Subcutaneous adipose tissue (tissue), 4 donors: ENCODE data around the gene TBCK. TPM values are rescaled to one million over a fixed set of nuclear protein-coding genes. Genes with fewer than 3 reads are reported as not detected.

Source experiments
- CTCF ChIP-seq: fragments of 450-650 bp; IDR thresholded peaks from one replicate; pipeline ENCODE4 v1.5.1; 2016; ENCODE audit warnings: low read depth, mild to moderate bottlenecking, control low read depth, antibody characterized with exemption, moderate library complexity
- total RNA-seq, 4 donors: library from RNA; depleted of rRNA; stranded (reverse); fragments of >200 nt; gene quantifications; one replicate each; pipeline ENCODE4 v1.1.0, GENCODE V29; 2016

The TBCK gene
- total RNA-seq, 4 donors from 2014 or later = 32.2 to 59.2 (median 48.9) TPM

- TF ChIP-seq CTCF = no peak
These were observed 51.7 kb downstream of the TBCK start for GRCh38 chr4:106264331-106264728.

GRCh38 chr4:106263594-106264330, 52.2 kb downstream of the TBCK start:
- no peak for TF ChIP-seq CTCF

- TF ChIP-seq CTCF = no peak
These were observed 54.0 kb downstream of the TBCK start for GRCh38 chr4:106261980-106262379.

GRCh38 chr4:106258145-106259045, 57.6 kb downstream of the TBCK start:
- TF ChIP-seq CTCF = no peak

- no peak for TF ChIP-seq CTCF
These were observed 59.8 kb downstream of the TBCK start for GRCh38 chr4:106256190-106256589.

- no peak for TF ChIP-seq CTCF
These were observed 60.8 kb downstream of the TBCK start for GRCh38 chr4:106255195-106255594.

- no peak for TF ChIP-seq CTCF
These were observed 62.5 kb downstream of the TBCK start for GRCh38 chr4:106253364-106254129.
